ENCODE data around the gene NELL1. TPM values are rescaled to one million over a fixed set of nuclear protein-coding genes. Genes with fewer than 3 reads are reported as not detected.

The NELL1 gene
- total and polyA plus RNA-seq, 2 donors: 1.4 to 4.3 TPM

DNA sequence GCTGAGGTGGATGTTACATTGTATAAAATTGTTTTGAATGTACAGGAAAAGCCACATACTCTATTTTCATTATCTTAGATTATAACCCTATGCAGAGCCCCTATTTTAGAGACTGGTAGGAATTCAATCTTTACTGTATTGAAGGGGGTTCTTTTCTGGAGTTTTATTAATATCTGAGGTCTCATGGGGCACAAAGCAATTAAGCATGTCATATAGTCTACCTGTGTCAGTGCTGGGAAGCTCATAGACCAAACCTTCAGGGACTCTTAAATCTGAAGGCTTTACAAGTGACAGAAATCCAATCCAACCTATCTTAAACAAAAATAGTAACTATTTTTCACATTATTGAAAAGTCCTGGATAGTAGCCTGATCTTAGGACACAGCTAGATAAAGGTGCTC, 733.7 kb downstream of the NELL1 start:
- DNase-seq (ENCODE audit: low read depth in 6 of 9, low spot score in 9 of 9): no peak
- no peak overlapping the region for H3K4me3 ChIP-seq (ENCODE audit: low read length in 2 of 2)
- H3K4me1 ChIP-seq (ENCODE audit: control insufficient read depth in 2 of 2, insufficient read depth in 2 of 2, low read length in 2 of 2): no peaks in the 10 kb centered on the region
- H3K27me3 ChIP-seq (ENCODE audit: control insufficient read depth in 2 of 2, insufficient read depth in 1 of 2, low read length in 1 of 2): no peaks in the 10 kb centered on the region
- no peaks in the 10 kb centered on the region for H3K36me3 ChIP-seq (ENCODE audit: control insufficient read depth in 2 of 2, insufficient read depth in 2 of 2, low read length in 1 of 2)
- H3K27ac ChIP-seq (ENCODE audit: low read depth in 1 of 2, low read length in 1 of 2): no peak overlapping the region
- H3K9me3 ChIP-seq (ENCODE audit: control insufficient read depth in 2 of 2, insufficient read depth in 1 of 2, low read length in 1 of 2): no peaks in the 10 kb centered on the region

DNA sequence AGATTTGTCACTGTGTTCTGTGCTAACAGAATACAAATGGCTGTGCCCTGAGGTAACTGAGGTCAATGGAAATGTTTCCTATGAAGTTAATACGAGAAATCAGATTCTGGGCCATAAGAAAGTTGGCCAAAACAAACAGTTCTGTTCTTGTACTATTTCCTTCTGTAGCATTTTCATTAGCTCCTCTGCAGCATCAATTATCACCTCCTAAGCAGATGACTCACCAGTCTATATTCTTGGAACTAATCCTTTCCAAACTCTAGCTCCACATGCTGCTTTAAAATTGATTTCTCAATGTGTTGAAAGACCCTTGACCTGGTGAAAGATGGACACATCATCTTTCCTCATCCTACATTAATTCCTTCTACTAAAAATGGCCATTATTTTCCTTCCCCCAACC, 736.0 kb downstream of the NELL1 start:
- H3K27me3 ChIP-seq (ENCODE audit: control insufficient read depth in 2 of 2, insufficient read depth in 1 of 2, low read length in 1 of 2): no peaks in the 10 kb centered on the region
- no peak overlapping the region for H3K27ac ChIP-seq (ENCODE audit: low read depth in 1 of 2, low read length in 1 of 2)
- 84% methylated on average over 1 of the region's 1 CpG for WGBS
- H3K9me3 ChIP-seq (ENCODE audit: control insufficient read depth in 2 of 2, insufficient read depth in 1 of 2, low read length in 1 of 2): no peaks in the 10 kb centered on the region
- DNase-seq (ENCODE audit: low read depth in 6 of 9, low spot score in 9 of 9): no peak
- H3K4me1 ChIP-seq (ENCODE audit: control insufficient read depth in 2 of 2, insufficient read depth in 2 of 2, low read length in 2 of 2): no peaks in the 10 kb centered on the region
- H3K36me3 ChIP-seq (ENCODE audit: control insufficient read depth in 2 of 2, insufficient read depth in 2 of 2, low read length in 1 of 2): no peaks in the 10 kb centered on the region
- H3K4me3 ChIP-seq (ENCODE audit: low read length in 2 of 2): no peak overlapping the region

DNA sequence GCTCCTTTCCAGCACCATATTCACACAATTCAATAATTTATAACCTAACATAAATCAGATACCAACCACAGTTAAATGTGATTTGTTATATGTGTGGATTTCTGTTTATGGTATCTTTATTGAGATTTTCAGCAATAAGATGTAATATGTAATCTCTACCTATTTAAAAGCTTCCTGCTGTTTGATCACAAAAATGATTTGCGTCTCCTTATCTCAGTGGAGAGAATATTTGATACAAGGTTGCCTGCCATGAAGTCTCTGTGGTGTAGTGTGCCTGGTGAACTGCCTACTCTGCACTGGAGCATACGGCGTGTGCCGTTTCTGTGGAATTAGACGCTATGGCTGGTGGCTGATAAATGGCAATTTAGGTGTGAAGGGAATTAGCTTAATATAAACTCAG, 741.1 kb downstream of the NELL1 start:
- 95% methylated on average over 5 of the region's 5 CpGs for WGBS

DNA sequence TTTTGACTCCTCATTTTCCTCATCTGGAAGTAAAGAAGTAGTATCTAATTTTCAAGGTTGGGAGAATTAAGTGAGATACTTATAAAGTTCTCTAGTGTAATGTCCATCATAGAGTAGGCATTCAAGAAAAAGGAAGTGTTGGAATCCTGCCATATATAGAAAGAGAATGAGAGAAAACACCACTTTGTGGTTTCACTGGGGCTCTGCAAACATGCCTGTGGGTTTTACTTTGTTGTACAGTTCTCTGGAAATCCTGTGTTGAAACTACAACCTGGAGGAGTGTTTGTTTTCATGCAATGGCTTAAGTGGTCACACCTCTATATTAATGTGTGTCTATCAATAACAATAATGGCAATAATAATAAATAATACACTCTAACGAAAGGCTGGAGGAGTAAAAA, 741.7 kb downstream of the NELL1 start:
- no peaks in the 10 kb centered on the region for H3K4me1 ChIP-seq (ENCODE audit: control insufficient read depth in 2 of 2, insufficient read depth in 2 of 2, low read length in 2 of 2)
- H3K36me3 ChIP-seq (ENCODE audit: control insufficient read depth in 2 of 2, insufficient read depth in 2 of 2, low read length in 1 of 2): no peaks in the 10 kb centered on the region
- H3K27me3 ChIP-seq (ENCODE audit: control insufficient read depth in 2 of 2, insufficient read depth in 1 of 2, low read length in 1 of 2): no peaks in the 10 kb centered on the region
- no peaks in the 10 kb centered on the region for H3K9me3 ChIP-seq (ENCODE audit: control insufficient read depth in 2 of 2, insufficient read depth in 1 of 2, low read length in 1 of 2)
- H3K27ac ChIP-seq (ENCODE audit: low read depth in 1 of 2, low read length in 1 of 2): no peak overlapping the region
- 41% methylated on average over 1 of the region's 1 CpG for WGBS
- no peak for DNase-seq (ENCODE audit: low read depth in 6 of 9, low spot score in 9 of 9)
- H3K4me3 ChIP-seq (ENCODE audit: low read length in 2 of 2): no peak overlapping the region

More for the DNA sequence above, 741.1 kb downstream of the NELL1 start:
- Histone ChIP-seq H3K27ac (ENCODE audit: low read depth in 1 of 2, low read length in 1 of 2) (no peak overlapping the region), H3K9me3 (ENCODE audit: control insufficient read depth in 2 of 2, insufficient read depth in 1 of 2, low read length in 1 of 2) (no peaks in the 10 kb centered on the region), H3K4me1 (ENCODE audit: control insufficient read depth in 2 of 2, insufficient read depth in 2 of 2, low read length in 2 of 2) (no peaks in the 10 kb centered on the region), H3K27me3 (ENCODE audit: control insufficient read depth in 2 of 2, insufficient read depth in 1 of 2, low read length in 1 of 2) (no peaks in the 10 kb centered on the region), H3K36me3 (ENCODE audit: control insufficient read depth in 2 of 2, insufficient read depth in 2 of 2, low read length in 1 of 2) (no peaks in the 10 kb centered on the region), H3K4me3 (ENCODE audit: low read length in 2 of 2) (no peak overlapping the region)
- DNase-seq (ENCODE audit: low read depth in 6 of 9, low spot score in 9 of 9): no peak

DNA sequence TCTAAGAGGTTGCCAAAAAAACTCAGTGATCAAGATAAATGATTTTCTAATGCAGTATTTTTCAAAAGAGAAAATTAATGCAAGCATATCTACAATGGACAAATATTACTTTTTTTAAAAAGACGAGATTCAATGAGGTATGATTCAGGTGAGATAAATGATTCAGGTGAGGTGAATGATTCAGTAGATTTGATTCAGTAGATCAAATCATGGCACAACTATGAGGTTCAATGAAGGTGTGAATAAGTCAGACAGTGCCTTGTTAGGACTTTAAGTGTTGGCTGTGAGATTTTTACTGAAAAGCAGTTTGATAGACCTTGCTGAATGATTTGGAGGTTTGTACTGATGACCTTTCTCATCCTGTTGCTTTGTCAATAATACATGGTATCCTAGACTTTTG, 742.2 kb downstream of the NELL1 start:
- Histone ChIP-seq H3K27me3 (ENCODE audit: control insufficient read depth in 2 of 2, insufficient read depth in 1 of 2, low read length in 1 of 2) (no peaks in the 10 kb centered on the region), H3K9me3 (ENCODE audit: control insufficient read depth in 2 of 2, insufficient read depth in 1 of 2, low read length in 1 of 2) (no peaks in the 10 kb centered on the region), H3K4me3 (ENCODE audit: low read length in 2 of 2) (no peak overlapping the region), H3K36me3 (ENCODE audit: control insufficient read depth in 2 of 2, insufficient read depth in 2 of 2, low read length in 1 of 2) (no peaks in the 10 kb centered on the region), H3K27ac (ENCODE audit: low read depth in 1 of 2, low read length in 1 of 2) (no peak overlapping the region), H3K4me1 (ENCODE audit: control insufficient read depth in 2 of 2, insufficient read depth in 2 of 2, low read length in 2 of 2) (no peaks in the 10 kb centered on the region)
- no peak for DNase-seq (ENCODE audit: low read depth in 6 of 9, low spot score in 9 of 9)
- WGBS: 87% methylated on average over 1 of the region's 1 CpG

DNA sequence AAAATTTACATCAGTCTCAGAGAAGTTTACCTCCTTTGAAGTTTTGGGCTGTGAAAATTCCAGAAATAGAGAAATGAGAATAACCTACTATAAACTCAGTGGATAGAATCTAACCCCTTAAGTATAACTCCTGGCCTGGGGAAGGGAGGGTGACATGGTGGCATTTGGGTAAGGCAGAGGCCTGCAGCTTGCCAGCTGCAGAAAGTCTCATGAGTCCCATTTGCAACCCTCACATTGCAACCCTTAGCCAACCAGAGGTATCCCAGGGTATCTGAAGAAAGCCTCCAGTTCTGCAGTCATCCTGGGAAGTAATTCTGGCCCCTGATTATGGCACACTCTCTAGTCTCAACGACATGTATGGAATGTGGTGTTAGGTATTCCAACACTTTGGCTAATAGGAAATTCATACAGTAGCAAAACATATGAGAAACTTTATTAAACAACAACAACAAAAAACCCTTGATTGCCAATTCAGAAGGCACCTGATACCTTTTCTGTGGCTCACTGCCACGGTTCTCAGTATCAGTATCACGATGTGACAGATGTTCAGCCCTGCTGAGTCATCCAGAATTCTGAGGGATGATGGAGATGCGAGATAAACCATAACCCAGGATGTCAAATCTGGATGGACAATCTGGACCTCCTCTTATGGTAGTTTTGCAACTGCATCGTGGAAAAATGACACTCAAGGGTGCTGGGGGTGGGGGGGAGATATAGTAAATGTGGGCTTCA, 743.4 kb downstream of the NELL1 start:
- H3K4me3 ChIP-seq (ENCODE audit: low read length in 2 of 2): no peak overlapping the region
- no peak for DNase-seq (ENCODE audit: low read depth in 6 of 9, low spot score in 9 of 9)
- H3K9me3 ChIP-seq (ENCODE audit: control insufficient read depth in 2 of 2, insufficient read depth in 1 of 2, low read length in 1 of 2): no peaks in the 10 kb centered on the region
- H3K36me3 ChIP-seq (ENCODE audit: control insufficient read depth in 2 of 2, insufficient read depth in 2 of 2, low read length in 1 of 2): no peaks in the 10 kb centered on the region
- 50% methylated on average over 5 of the region's 5 CpGs for whole genome bisulfite sequencing
- H3K27me3 ChIP-seq (ENCODE audit: control insufficient read depth in 2 of 2, insufficient read depth in 1 of 2, low read length in 1 of 2): no peaks in the 10 kb centered on the region
- H3K4me1 ChIP-seq (ENCODE audit: control insufficient read depth in 2 of 2, insufficient read depth in 2 of 2, low read length in 2 of 2): no peaks in the 10 kb centered on the region
- H3K27ac ChIP-seq (ENCODE audit: low read depth in 1 of 2, low read length in 1 of 2): no peak overlapping the region

DNA sequence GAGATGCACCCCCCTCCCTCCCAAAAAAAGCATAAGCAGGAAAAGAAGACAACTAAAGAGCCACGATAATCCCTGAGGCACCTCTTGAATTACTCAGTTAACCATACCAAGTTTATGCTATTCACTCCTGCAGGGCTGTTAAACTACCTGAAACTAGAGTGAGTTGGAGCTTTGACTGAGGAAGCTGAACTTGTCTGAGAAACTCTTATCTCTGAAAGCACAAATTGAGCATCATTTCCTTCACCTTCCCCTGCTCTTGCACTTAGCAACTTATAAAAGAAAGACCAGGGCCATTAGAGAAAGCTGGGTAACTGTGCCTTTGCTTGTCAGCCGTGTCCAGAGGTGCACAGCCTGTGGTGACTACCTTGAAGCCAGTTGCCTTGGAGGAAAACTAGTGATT, 745.6 kb downstream of the NELL1 start:
- H3K27ac ChIP-seq (ENCODE audit: low read depth in 1 of 2, low read length in 1 of 2): no peak overlapping the region
- no peak for DNase-seq (ENCODE audit: low read depth in 6 of 9, low spot score in 9 of 9)
- no peaks in the 10 kb centered on the region for H3K27me3 ChIP-seq (ENCODE audit: control insufficient read depth in 2 of 2, insufficient read depth in 1 of 2, low read length in 1 of 2)
- no peak overlapping the region for H3K4me3 ChIP-seq (ENCODE audit: low read length in 2 of 2)
- 31% methylated on average over 2 of the region's 2 CpGs for WGBS
- no peaks in the 10 kb centered on the region for H3K36me3 ChIP-seq (ENCODE audit: control insufficient read depth in 2 of 2, insufficient read depth in 2 of 2, low read length in 1 of 2)
- H3K4me1 ChIP-seq (ENCODE audit: control insufficient read depth in 2 of 2, insufficient read depth in 2 of 2, low read length in 2 of 2): no peaks in the 10 kb centered on the region
- no peaks in the 10 kb centered on the region for H3K9me3 ChIP-seq (ENCODE audit: control insufficient read depth in 2 of 2, insufficient read depth in 1 of 2, low read length in 1 of 2)

DNA sequence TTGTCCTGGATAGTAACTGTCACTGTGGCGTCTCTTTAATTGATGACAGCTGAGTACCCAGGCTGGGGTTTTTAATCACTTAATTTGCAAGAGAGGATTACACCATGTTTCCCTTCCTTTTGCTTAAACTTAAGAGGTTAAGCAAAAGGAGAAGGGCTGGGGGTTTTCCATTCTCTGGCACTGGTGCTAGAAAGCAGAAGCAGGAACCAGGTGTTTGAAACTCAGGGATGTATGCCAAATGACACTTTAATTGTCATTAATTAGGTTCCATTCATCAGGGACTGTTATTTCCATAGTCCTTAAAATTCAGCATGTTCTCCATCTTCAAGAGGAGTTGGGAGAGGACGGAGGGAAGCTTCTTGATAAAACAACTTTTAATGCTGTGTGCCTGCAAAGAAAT, 746.2 kb downstream of the NELL1 start:
- Histone ChIP-seq H3K4me1 (ENCODE audit: control insufficient read depth in 2 of 2, insufficient read depth in 2 of 2, low read length in 2 of 2) (no peaks in the 10 kb centered on the region), H3K27ac (ENCODE audit: low read depth in 1 of 2, low read length in 1 of 2) (no peak overlapping the region), H3K27me3 (ENCODE audit: control insufficient read depth in 2 of 2, insufficient read depth in 1 of 2, low read length in 1 of 2) (no peaks in the 10 kb centered on the region), H3K36me3 (ENCODE audit: control insufficient read depth in 2 of 2, insufficient read depth in 2 of 2, low read length in 1 of 2) (no peaks in the 10 kb centered on the region), H3K4me3 (ENCODE audit: low read length in 2 of 2) (no peak overlapping the region), H3K9me3 (ENCODE audit: control insufficient read depth in 2 of 2, insufficient read depth in 1 of 2, low read length in 1 of 2) (no peaks in the 10 kb centered on the region)
- no peak for DNase-seq (ENCODE audit: low read depth in 6 of 9, low spot score in 9 of 9)
- WGBS: 60% methylated on average over 2 of the region's 2 CpGs

DNA sequence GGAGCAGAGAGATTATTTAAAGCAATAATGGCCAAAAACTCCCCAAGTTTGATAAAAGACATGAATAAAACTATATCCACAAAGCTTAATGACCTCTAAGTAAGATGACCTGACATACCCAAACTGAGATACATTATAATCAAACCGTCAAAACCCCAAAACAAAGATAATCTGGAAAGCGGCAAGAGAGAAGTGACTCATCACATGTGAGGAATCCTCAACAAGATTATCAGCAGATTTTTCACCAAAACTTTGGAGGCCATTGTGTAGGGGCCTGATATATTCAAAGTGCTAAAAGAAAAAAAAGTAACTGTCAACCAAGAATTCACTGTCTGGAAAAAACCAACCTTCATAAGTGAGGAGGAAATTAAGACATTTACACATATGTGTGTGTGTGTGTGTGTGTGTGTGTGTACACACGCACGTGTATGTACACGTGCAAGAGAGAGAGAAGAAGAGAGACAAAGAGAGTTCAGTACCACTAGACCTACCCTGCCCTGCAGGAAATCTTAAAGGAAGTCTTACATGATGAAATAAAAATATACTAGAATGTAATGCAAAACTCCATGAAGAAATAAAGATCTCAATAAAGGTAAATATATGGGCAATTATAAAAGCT, 752.4 kb downstream of the NELL1 start:
- H3K4me1 ChIP-seq (ENCODE audit: control insufficient read depth in 2 of 2, insufficient read depth in 2 of 2, low read length in 2 of 2): no peaks in the 10 kb centered on the region
- H3K36me3 ChIP-seq (ENCODE audit: control insufficient read depth in 2 of 2, insufficient read depth in 2 of 2, low read length in 1 of 2): no peaks in the 10 kb centered on the region
- 94% methylated on average over 5 of the region's 5 CpGs for WGBS
- H3K9me3 ChIP-seq (ENCODE audit: control insufficient read depth in 2 of 2, insufficient read depth in 1 of 2, low read length in 1 of 2): no peaks in the 10 kb centered on the region
- H3K27ac ChIP-seq (ENCODE audit: low read depth in 1 of 2, low read length in 1 of 2): no peak overlapping the region
- no peak overlapping the region for H3K4me3 ChIP-seq (ENCODE audit: low read length in 2 of 2)
- H3K27me3 ChIP-seq (ENCODE audit: control insufficient read depth in 2 of 2, insufficient read depth in 1 of 2, low read length in 1 of 2): no peaks in the 10 kb centered on the region
- no peak for DNase-seq (ENCODE audit: low read depth in 6 of 9, low spot score in 9 of 9)
